Lower lobe of right lung (tissue), 2 donors: Measurements from ENCODE around the gene CD36. TPM values are rescaled to one million over a fixed set of nuclear protein-coding genes. Genes with fewer than 3 reads are reported as not detected.

ENCODE experiments used
- ATAC-seq, 2 donors: fragments of 200-7000 bp; cut with Tn5 transposase; one replicate each; pipeline ENCODE4 v1.9.1; 2020 to 2022; ENCODE audit warnings: mild to moderate bottlenecking in 2 of 2, moderate library complexity in 2 of 2
- DNase-seq: peaks from one replicate; pipeline ENCODE4 v3.0.0-alpha.2; 2020
- H3K27ac ChIP-seq: fragments of 200-600 bp; one replicate; pipeline ENCODE4 v1.8.0; 2022
- H3K27me3 ChIP-seq: fragments of 200-600 bp; one replicate; pipeline ENCODE4 v1.8.0; 2022; ENCODE audit warnings: low read depth
- H3K36me3 ChIP-seq: fragments of 200-600 bp; one replicate; pipeline ENCODE4 v1.8.0; 2022; ENCODE audit warnings: mild to moderate bottlenecking
- H3K4me1 ChIP-seq: fragments of 200-600 bp; one replicate; pipeline ENCODE4 v1.8.0; 2022
- H3K4me3 ChIP-seq: fragments of 200-600 bp; one replicate; pipeline ENCODE4 v1.8.0; 2022; ENCODE audit warnings: mild to moderate bottlenecking
- H3K9me3 ChIP-seq: fragments of 200-600 bp; one replicate; pipeline ENCODE4 v1.8.0; 2022
- intact Hi-C: fragments of 100-400 bp; cut with DNase I; formaldehyde crosslinking; loops from one replicate; pipeline ENCODE4 v1.11.0; 2022
- total RNA-seq: library from RNA; stranded (reverse); fragmentation: NEBNext Ultra II Directional; extraction: Animal tissue kit (Norgen Biotek cat#: 25700); gene quantifications from one replicate; pipeline ENCODE4 v1.2.1, GENCODE V29; 2021
- TF ChIP-seq, protein P1 (sequence below): fragments of 200-600 bp; IDR thresholded peaks from one replicate; pipeline ENCODE4 v1.8.0; 2022; ENCODE audit warnings: antibody characterized with exemption, mild to moderate bottlenecking
- donor health status: DM: no; HTN: yes; CAD: no; lungs with severe emphysema.

Gene CD36
- total RNA-seq, 1 donor from 2014 or later = 141 TPM

DNA sequence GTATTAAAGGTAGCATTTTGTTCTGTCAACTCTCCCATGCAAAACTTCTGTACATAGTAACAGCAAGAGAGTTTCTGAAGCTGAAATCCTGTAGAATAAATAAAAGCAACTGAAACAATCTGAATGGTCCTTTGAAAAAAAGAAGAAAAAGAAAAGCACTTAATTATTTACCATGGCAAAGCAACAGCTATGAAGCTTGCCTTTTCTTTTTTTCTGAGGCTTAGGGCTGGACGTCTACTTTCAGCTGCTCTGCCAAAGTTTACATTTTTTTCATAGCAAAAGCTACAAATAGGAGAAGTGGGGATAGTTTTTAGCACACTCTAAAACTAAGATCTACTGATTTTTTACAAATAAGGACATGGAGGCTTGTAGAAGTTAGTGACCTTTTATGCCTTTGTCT lies 31.3 kb upstream of the CD36 start:
- ATAC-seq (no peak), DNase-seq (no peak)
- Histone ChIP-seq H3K27ac (no peak overlapping the region), H3K9me3 (no peaks in the 10 kb centered on the region), H3K36me3 (no peaks in the 10 kb centered on the region), H3K4me3 (no peak overlapping the region), H3K4me1 (peaks cover 14% of the 10 kb centered on the region), H3K27me3 (no peaks in the 10 kb centered on the region)
- intact Hi-C loops = no loop called here
- TF ChIP-seq, protein P1, sequence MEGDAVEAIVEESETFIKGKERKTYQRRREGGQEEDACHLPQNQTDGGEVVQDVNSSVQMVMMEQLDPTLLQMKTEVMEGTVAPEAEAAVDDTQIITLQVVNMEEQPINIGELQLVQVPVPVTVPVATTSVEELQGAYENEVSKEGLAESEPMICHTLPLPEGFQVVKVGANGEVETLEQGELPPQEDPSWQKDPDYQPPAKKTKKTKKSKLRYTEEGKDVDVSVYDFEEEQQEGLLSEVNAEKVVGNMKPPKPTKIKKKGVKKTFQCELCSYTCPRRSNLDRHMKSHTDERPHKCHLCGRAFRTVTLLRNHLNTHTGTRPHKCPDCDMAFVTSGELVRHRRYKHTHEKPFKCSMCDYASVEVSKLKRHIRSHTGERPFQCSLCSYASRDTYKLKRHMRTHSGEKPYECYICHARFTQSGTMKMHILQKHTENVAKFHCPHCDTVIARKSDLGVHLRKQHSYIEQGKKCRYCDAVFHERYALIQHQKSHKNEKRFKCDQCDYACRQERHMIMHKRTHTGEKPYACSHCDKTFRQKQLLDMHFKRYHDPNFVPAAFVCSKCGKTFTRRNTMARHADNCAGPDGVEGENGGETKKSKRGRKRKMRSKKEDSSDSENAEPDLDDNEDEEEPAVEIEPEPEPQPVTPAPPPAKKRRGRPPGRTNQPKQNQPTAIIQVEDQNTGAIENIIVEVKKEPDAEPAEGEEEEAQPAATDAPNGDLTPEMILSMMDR = no peak

GRCh38 chr7:80608336-80608735 lies 30.1 kb upstream of the CD36 start:
- Histone ChIP-seq H3K4me1 (peaks cover 25% of the 10 kb centered on the region), H3K9me3 (no peaks in the 10 kb centered on the region), H3K4me3 (no peak overlapping the region), H3K27me3 (no peaks in the 10 kb centered on the region), H3K27ac (no peak overlapping the region), H3K36me3 (no peaks in the 10 kb centered on the region)
- intact Hi-C loops = no loop called here
- TF ChIP-seq, protein P1 = no peak
- ATAC-seq = no peak
- no peak for DNase-seq

- Histone ChIP-seq H3K9me3 (no peaks in the 10 kb centered on the region), H3K27me3 (no peaks in the 10 kb centered on the region), H3K4me3 (no peak overlapping the region), H3K4me1 (peaks cover 33% of the 10 kb centered on the region), H3K36me3 (no peaks in the 10 kb centered on the region), H3K27ac (no peak overlapping the region)
- DNase-seq = no peak
- TF ChIP-seq, protein P1 = no peak
- intact Hi-C loops = no loop called here
- ATAC-seq = no peak
These were observed 28.7 kb upstream of the CD36 start for GRCh38 chr7:80609751-80610150.

GRCh38 chr7:80611353-80611752 lies 27.1 kb upstream of the CD36 start:
- TF ChIP-seq, protein P1 = no peak
- Histone ChIP-seq H3K27me3 (no peaks in the 10 kb centered on the region), H3K36me3 (no peaks in the 10 kb centered on the region), H3K27ac (no peak overlapping the region), H3K4me1 (peaks cover 41% of the 10 kb centered on the region), H3K4me3 (no peak overlapping the region), H3K9me3 (no peaks in the 10 kb centered on the region)
- intact Hi-C loops = no loop called here
- DNase-seq (no peak), ATAC-seq (peak in 1 of 2 donors; percentile 9)

DNA sequence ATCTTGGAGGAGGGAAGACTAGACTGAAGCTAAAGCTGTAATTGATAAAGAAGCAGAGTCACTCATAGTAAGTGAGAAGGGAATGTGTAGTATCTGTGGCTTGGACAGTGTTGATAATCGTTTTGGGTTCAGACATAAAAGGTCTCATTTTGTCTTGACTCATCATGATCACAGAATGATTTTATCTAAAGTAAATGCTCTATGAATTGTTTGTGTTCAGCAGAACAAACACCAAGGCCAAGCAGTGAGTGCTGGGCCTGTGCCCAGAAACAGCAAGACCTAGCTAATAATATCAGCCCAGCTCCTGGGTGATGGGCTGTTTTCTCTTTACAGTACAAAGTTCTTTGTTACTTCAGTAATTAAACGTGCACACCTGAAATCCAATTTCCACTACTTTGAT lies 26.7 kb upstream of the CD36 start:
- peak; percentile 47 to 77 for ATAC-seq
- Histone ChIP-seq H3K9me3 (no peaks in the 10 kb centered on the region), H3K36me3 (no peaks in the 10 kb centered on the region), H3K27ac (no peak overlapping the region), H3K4me1 (peaks cover 41% of the 10 kb centered on the region), H3K4me3 (no peak overlapping the region), H3K27me3 (no peaks in the 10 kb centered on the region)
- peak; percentile 50 for DNase-seq
- intact Hi-C loops = no loop called here
- TF ChIP-seq, protein P1 = no peak

GRCh38 chr7:80612880-80613279 lies 25.6 kb upstream of the CD36 start:
- no peak for ATAC-seq

More at GRCh38 chr7:80612880-80613279, 25.6 kb upstream of the CD36 start:
- Histone ChIP-seq H3K36me3 (no peaks in the 10 kb centered on the region), H3K4me1 (peaks cover 41% of the 10 kb centered on the region), H3K27ac (no peak overlapping the region), H3K27me3 (no peaks in the 10 kb centered on the region), H3K9me3 (no peaks in the 10 kb centered on the region), H3K4me3 (no peak overlapping the region)
- intact Hi-C loops = no loop called here
- no peak for DNase-seq
- TF ChIP-seq, protein P1 = no peak
